Measurements from ENCODE around the gene TLCD3B. TPM values are rescaled to one million over a fixed set of nuclear protein-coding genes. Genes with fewer than 3 reads are reported as not detected.
A peak's percentile ranks its signal among the peaks of the same experiment; 100 is the strongest.

TLCD3B gene
- total RNA-seq, 3 donors from 2014 or later, result 0.38 to 0.46 TPM; not detected in 1

DNA sequence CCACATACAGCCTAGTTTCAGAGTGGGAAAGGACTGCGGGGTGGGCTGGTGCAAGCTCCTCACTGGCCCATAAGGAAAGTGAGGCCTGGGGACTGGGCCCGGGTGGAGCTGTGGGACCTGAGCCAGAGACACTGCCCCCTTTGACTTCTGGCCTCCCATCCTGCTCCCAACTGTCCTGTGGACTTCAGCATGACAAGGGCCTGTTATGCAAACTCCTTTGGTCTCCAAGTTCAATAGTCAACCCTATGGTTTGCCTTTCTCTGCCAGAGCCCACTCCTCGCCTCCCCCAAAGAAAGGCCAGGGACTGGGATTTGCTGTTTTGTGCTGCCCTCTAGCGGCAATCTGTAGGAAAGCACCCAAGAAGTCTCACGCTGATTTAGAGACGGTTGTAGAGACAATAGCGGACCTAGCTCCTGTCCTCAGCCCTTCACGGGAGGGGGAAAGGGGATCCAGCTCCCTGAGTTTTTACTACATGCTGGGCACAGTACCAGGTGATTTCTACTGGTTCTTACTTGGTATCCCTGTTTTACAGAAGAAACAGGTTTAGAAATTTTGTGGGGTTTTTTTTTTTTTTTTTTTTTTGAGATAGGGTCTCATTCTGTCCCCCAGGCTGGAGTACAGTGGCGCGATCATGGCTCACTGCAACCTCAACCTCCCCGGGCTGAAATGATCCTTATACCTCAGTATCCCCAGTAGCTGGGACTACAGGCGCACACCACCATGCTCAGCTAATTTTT is 1.2 kb upstream of the TLCD3B start:
- ATAC-seq, result peak; percentile 75
- intact Hi-C loops (cut with DNase I, micrococcal nuclease), result no loop called here
- no peaks in the 10 kb centered on the region for H3K36me3 ChIP-seq (ENCODE audit: low read depth)
- H3K4me1 ChIP-seq (ENCODE audit: low read depth), result peaks cover 3% of the 10 kb centered on the region
- no peaks in the 10 kb centered on the region for H3K9me3 ChIP-seq
- no peak overlapping the region for H3K4me3 ChIP-seq
- TF ChIP-seq, protein P1, sequence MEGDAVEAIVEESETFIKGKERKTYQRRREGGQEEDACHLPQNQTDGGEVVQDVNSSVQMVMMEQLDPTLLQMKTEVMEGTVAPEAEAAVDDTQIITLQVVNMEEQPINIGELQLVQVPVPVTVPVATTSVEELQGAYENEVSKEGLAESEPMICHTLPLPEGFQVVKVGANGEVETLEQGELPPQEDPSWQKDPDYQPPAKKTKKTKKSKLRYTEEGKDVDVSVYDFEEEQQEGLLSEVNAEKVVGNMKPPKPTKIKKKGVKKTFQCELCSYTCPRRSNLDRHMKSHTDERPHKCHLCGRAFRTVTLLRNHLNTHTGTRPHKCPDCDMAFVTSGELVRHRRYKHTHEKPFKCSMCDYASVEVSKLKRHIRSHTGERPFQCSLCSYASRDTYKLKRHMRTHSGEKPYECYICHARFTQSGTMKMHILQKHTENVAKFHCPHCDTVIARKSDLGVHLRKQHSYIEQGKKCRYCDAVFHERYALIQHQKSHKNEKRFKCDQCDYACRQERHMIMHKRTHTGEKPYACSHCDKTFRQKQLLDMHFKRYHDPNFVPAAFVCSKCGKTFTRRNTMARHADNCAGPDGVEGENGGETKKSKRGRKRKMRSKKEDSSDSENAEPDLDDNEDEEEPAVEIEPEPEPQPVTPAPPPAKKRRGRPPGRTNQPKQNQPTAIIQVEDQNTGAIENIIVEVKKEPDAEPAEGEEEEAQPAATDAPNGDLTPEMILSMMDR (IDR thresholded peaks at IDR 0.05), result peak; percentile 65
- DNase-seq, result peak in 1 of 3 donors; percentile 61

DNA sequence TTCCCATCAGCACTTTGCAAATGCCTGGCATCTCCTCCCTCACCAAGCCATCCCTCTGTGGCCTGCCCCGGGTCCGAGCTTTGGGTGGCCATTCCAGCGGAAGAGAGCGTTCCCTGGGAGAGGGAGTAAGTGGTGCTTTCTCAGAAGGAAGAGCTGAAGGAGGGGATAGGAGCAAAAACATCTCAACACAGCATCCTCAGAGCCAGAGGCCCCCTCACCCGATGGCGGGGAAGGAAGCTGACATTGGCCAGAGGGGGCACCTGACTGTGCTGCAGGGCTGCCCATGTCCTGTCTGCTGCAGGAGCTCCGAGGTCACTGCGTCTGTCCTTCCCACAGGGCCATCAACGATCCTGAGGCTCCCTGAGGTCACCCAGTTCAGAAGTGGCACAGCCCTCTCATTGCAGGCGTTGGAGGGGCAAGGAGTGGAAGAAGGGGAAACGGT is 427 bp upstream of the TLCD3B start:
- Histone ChIP-seq H3K36me3 (ENCODE audit: low read depth) (no peaks in the 10 kb centered on the region), H3K4me3 (no peak overlapping the region), H3K9me3 (no peaks in the 10 kb centered on the region), H3K4me1 (ENCODE audit: low read depth) (peaks cover 3% of the 10 kb centered on the region)
- TF ChIP-seq, protein P1 (IDR thresholded peaks at IDR 0.05), result no peak
- intact Hi-C loops (cut with DNase I, micrococcal nuclease), result no loop called here
- ATAC-seq, result no peak
- DNase-seq, result no peak

- no peak for DNase-seq
- Histone ChIP-seq H3K4me1 (ENCODE audit: low read depth) (peaks cover 3% of the 10 kb centered on the region), H3K36me3 (ENCODE audit: low read depth) (no peaks in the 10 kb centered on the region), H3K9me3 (no peaks in the 10 kb centered on the region), H3K4me3 (no peak overlapping the region)
- no peak for ATAC-seq
- intact Hi-C loops (cut with DNase I, micrococcal nuclease), result no loop called here
- TF ChIP-seq, protein P1 (IDR thresholded peaks at IDR 0.05), result no peak
Measured at GRCh38 chr16:30030011-30030685, 923 bp downstream of the TLCD3B start.

GRCh38 chr16:30028438-30029076 is 2.5 kb downstream of the TLCD3B start:
- Histone ChIP-seq H3K36me3 (ENCODE audit: low read depth) (no peaks in the 10 kb centered on the region), H3K4me1 (ENCODE audit: low read depth) (peaks cover 3% of the 10 kb centered on the region), H3K4me3 (no peak overlapping the region), H3K9me3 (no peaks in the 10 kb centered on the region)
- ATAC-seq (peak; percentile 31), DNase-seq (no peak)
- intact Hi-C loops (cut with DNase I, micrococcal nuclease), result loop anchor here in 1 of 2 donors (10.0 kb wide), 1 partner anchor 324 kb away; no protein-coding TSS in a partner anchor
- TF ChIP-seq, protein P1 (IDR thresholded peaks at IDR 0.05), result no peak

- peaks cover 3% of the 10 kb centered on the region for H3K4me1 ChIP-seq (ENCODE audit: low read depth)
- intact Hi-C loops (cut with DNase I, micrococcal nuclease), result loop anchor here in 1 of 2 donors (10.0 kb wide), 1 partner anchor 323 kb away; no protein-coding TSS in a partner anchor
- H3K4me3 ChIP-seq, result no peak overlapping the region
- DNase-seq, result no peak
- no peaks in the 10 kb centered on the region for H3K36me3 ChIP-seq (ENCODE audit: low read depth)
- no peaks in the 10 kb centered on the region for H3K9me3 ChIP-seq
- TF ChIP-seq, protein P1 (IDR thresholded peaks at IDR 0.05), result no peak
- no peak for ATAC-seq
Measured at GRCh38 chr16:30027588-30028437, 3.3 kb downstream of the TLCD3B start.
